HepG2 (cell line): ENCODE data around the gene OCSTAMP. TPM values are rescaled to one million over a fixed set of nuclear protein-coding genes. Genes with fewer than 3 reads are reported as not detected.
A peak's percentile ranks its signal among the peaks of the same experiment; 100 is the strongest.

Experiments used
- ARID3A ChIP-seq: IDR thresholded peaks from 2 replicates; pipeline ENCODE4 v1.6.1; 2012; ENCODE audit warnings: low read depth, low read length, improper control_type of control experiment
- ARNTL ChIP-seq: sonication (generic); formaldehyde crosslinking; IDR thresholded peaks from 2 replicates; pipeline ENCODE4 v1.4.0; 2020; ENCODE audit warnings: mild to moderate bottlenecking, missing genetic modification reagents
- BCL6 ChIP-seq: IDR thresholded peaks from 2 replicates; pipeline ENCODE4 v1.6.1; 2016; ENCODE audit warnings: missing genetic modification reagents, missing compliant biosample characterization
- CEBPZ ChIP-seq: IDR thresholded peaks from 2 replicates; pipeline ENCODE4 v1.6.1; 2012; ENCODE audit warnings: low read length, improper control_type of control experiment
- GATAD2A ChIP-seq: IDR thresholded peaks from 2 replicates; pipeline ENCODE4 v1.6.1; 2016
- GZF1 ChIP-seq: sonication (generic); formaldehyde crosslinking; IDR thresholded peaks from 2 replicates; pipeline ENCODE4 v1.5.1; 2020; ENCODE audit warnings: mild to moderate bottlenecking, missing genetic modification reagents
- MAF1 ChIP-seq: sonication (generic); formaldehyde crosslinking; IDR thresholded peaks from 2 replicates; pipeline ENCODE4 v1.5.0; 2020; ENCODE audit warnings: missing genetic modification reagents, borderline replicate concordance
- NCOA2 ChIP-seq: sonication (generic); formaldehyde crosslinking; IDR thresholded peaks from 2 replicates; pipeline ENCODE4 v1.8.0; 2022; ENCODE audit warnings: inconsistent platforms
- PAXIP1 ChIP-seq: sonication (generic); formaldehyde crosslinking; conservative IDR thresholded peaks from 2 replicates; pipeline ENCODE4 v1.4.0; 2020; ENCODE audit warnings: mild to moderate bottlenecking, missing genetic modification reagents, moderate library complexity
- SMC3 ChIP-seq: IDR thresholded peaks from 2 replicates; pipeline ENCODE4 v1.6.1; 2011; ENCODE audit warnings: low read length, improper control_type of control experiment
- SNAPC2 ChIP-seq: sonication (generic); formaldehyde crosslinking; IDR thresholded peaks from 2 replicates; pipeline ENCODE4 v1.8.1; 2022; ENCODE audit warnings: mild to moderate bottlenecking, missing genetic modification reagents
- SRSF1 ChIP-seq: fragments of 200-400 bp; formaldehyde crosslinking; optimal IDR thresholded peaks from 2 replicates; pipeline ENCODE3; 2017; ENCODE audit warnings: mild to moderate bottlenecking, low read depth, low read length, moderate library complexity
- XBP1 ChIP-seq: sonication (generic); formaldehyde crosslinking; IDR thresholded peaks from 2 replicates; pipeline ENCODE4 v1.5.0; 2020; ENCODE audit warnings: missing genetic modification reagents
- ZFP36L1 ChIP-seq: sonication (generic); formaldehyde crosslinking; IDR thresholded peaks from 2 replicates; pipeline ENCODE4 v1.8.0; 2022; ENCODE audit warnings: mild to moderate bottlenecking, missing genetic modification reagents, moderate library complexity
- ZNF224 ChIP-seq: sonication (generic); formaldehyde crosslinking; IDR thresholded peaks from 2 replicates; pipeline ENCODE4 v1.5.0; 2020; ENCODE audit warnings: mild to moderate bottlenecking, missing genetic modification reagents
- ZNF24 ChIP-seq: fragments of 450-650 bp; IDR thresholded peaks from 2 replicates; pipeline ENCODE4 v1.6.1; 2017; ENCODE audit warnings: antibody characterized with exemption, mild to moderate bottlenecking
- ZNF607 ChIP-seq: sonication (generic); formaldehyde crosslinking; IDR thresholded peaks from 2 replicates; pipeline ENCODE4 v1.5.1; 2020; ENCODE audit warnings: missing genetic modification reagents, mild to moderate bottlenecking, borderline replicate concordance
- ZNF614 ChIP-seq: IDR thresholded peaks from 2 replicates; pipeline ENCODE4 v1.6.1; 2018; ENCODE audit warnings: missing biosample characterization, missing genetic modification reagents, inconsistent platforms, borderline replicate concordance
- ZNF724P ChIP-seq: sonication (generic); formaldehyde crosslinking; IDR thresholded peaks from 2 replicates; pipeline ENCODE4 v1.8.0; 2022; ENCODE audit warnings: missing genetic modification reagents, borderline replicate concordance
- polyA plus RNA-seq, 8 experiments: library from polyadenylated mRNA; depleted of rRNA in 3 of 8; stranded (reverse) in 7 of 8; unstranded in 1 of 8; fragments of >200 nt; fragmentation: Illumina TruSeq in 4 of 8; extraction: Trizol in 4 of 8; gene quantifications; 2 replicates each; pipeline versions ENCODE4 v1.2.1 to v1.2.3, GENCODE V29; 2011 to 2016; ENCODE audit warnings: low read depth in 4 of 8, missing spikeins in 1 of 8, mixed read lengths in 1 of 8; ENCODE audit not compliant: insufficient read depth in 1 of 8
- total RNA-seq, 5 experiments: library from RNA; depleted of rRNA; stranded (reverse); fragments of >200 nt; fragmentation: Illumina TruSeq; extraction: Trizol; gene quantifications; 2 replicates each; pipeline ENCODE4 v1.2.3, GENCODE V29; 2016; ENCODE audit warnings: low read depth in 1 of 5

The OCSTAMP gene
- total and polyA plus RNA-seq, 2 of the 13 experiments (the other 11 are each of a cell fraction or from before 2014, with no cell fraction given): not detected

GRCh38 chr20:46584508-46584907, 34.1 kb upstream of the OCSTAMP start (continued):
- TF ChIP-seq CEBPZ (no peak), XBP1 (CRISPR knock-in tag) (no peak), BCL6 (peak; percentile 100), SRSF1 (no peak), ZFP36L1 (CRISPR knock-in tag) (0 out of 2 replicates have a peak, but pooled peaks have one; percentile 35), ZNF224 (no peak), GZF1 (CRISPR knock-in tag) (no peak), SNAPC2 (no peak), NCOA2 (CRISPR knock-in tag) (peak; percentile 89), ZNF614 (CRISPR knock-in tag) (peak; percentile 4; the same call in 1 of the 2 replicates), ZNF607 (CRISPR knock-in tag) (no peak), PAXIP1 (CRISPR knock-in tag) (peak; percentile 72), ARNTL (CRISPR knock-in tag) (no peak), MAF1 (CRISPR knock-in tag) (no peak), ZNF724P (CRISPR knock-in tag) (no peak), ARID3A (peak; percentile 75), ZNF24 (no peak), SMC3 (0 out of 2 replicates have a peak, but pooled peaks have one; percentile 8), GATAD2A (CRISPR knock-in tag) (peak; percentile 83)
